ENCODE results near the gene KRTAP10-4. TPM values are rescaled to one million over a fixed set of nuclear protein-coding genes. Genes with fewer than 3 reads are reported as not detected.

KRTAP10-4 gene
- total and polyA plus RNA-seq, 2 experiments from 2014 or later = not detected

GRCh38 chr21:44527983-44528633, 45.4 kb upstream of the KRTAP10-4 start:
- 0 out of 2 replicates have a peak, but pooled peaks cover 2% of the 10 kb centered on the region for H3K9me2 ChIP-seq (ENCODE audit: insufficient read depth)
- no peak for TF ChIP-seq CTCF (conservative IDR thresholded peaks at IDR 0.05; ENCODE audit: low read depth in 2 of 2)
- no peak for TF ChIP-seq ZNF331 (CRISPR knock-in tag; IDR thresholded peaks at IDR 0.05; ENCODE audit: low read depth)
- no peak for TF ChIP-seq CREB1 (CRISPR knock-in tag; IDR thresholded peaks at IDR 0.05; ENCODE audit: low read depth)
- TF ChIP-seq NANOG (IDR thresholded peaks at IDR 0.05; ENCODE audit: borderline replicate concordance) = no peak
- no peak for TF ChIP-seq ZNF462 (CRISPR knock-in tag; IDR thresholded peaks at IDR 0.05)
- TF ChIP-seq POLR2AphosphoS5 (IDR thresholded peaks at IDR 0.05; ENCODE audit: low read depth) = no peak
- TF ChIP-seq STAT1 (IDR thresholded peaks at IDR 0.05; ENCODE audit: unreplicated experiment) = no peak
- TF ChIP-seq ZNF114 (CRISPR knock-in tag; IDR thresholded peaks at IDR 0.05) = no peak
- TF ChIP-seq ETS1 (IDR thresholded peaks at IDR 0.05) = no peak
- TF ChIP-seq EZH2 (IDR thresholded peaks at IDR 0.05; ENCODE audit: low read depth, unreplicated experiment) = no peak
- no peak for DNase-seq (ENCODE audit: low spot score)
- no peaks in the 10 kb centered on the region for H3K27me3 ChIP-seq (ENCODE audit: insufficient read depth)
- H3K4me1 Mint-ChIP-seq = peaks cover 3% of the 10 kb centered on the region; the same call in 2 of the 3 replicates
- peaks cover 6% of the 10 kb centered on the region for H3K27me3 Mint-ChIP-seq (ENCODE audit: insufficient read depth, low read depth, poor library complexity)
- no peak overlapping the region for H3K27ac Mint-ChIP-seq
- H3K36me3 Mint-ChIP-seq (ENCODE audit: low read depth) = no peaks in the 10 kb centered on the region
- no peak overlapping the region for H2AFZ ChIP-seq
- H3F3A ChIP-seq (replicated peaks; ENCODE audit: low read depth) = no peaks in the 10 kb centered on the region
- H4K20me1 ChIP-seq (replicated peaks; ENCODE audit: insufficient read depth) = no peaks in the 10 kb centered on the region
- no peak overlapping the region for H3K27ac ChIP-seq (ENCODE audit: low read depth)
- ATAC-seq = no peak
- no peaks in the 10 kb centered on the region for H3K36me3 ChIP-seq (ENCODE audit: insufficient read depth)
- no peaks in the 10 kb centered on the region for H3K4me1 ChIP-seq (ENCODE audit: insufficient read depth)
- no peak overlapping the region for H3K4me3 Mint-ChIP-seq
- no peaks in the 10 kb centered on the region; the same call in 2 of the 3 replicates for H3K9me3 Mint-ChIP-seq
- H3K79me2 ChIP-seq (replicated peaks; ENCODE audit: insufficient read depth) = no peaks in the 10 kb centered on the region
- no peak overlapping the region for H3K4me2 ChIP-seq
- no peak overlapping the region for H3K4me3 ChIP-seq

All from GM23338 (cell line).